Measurements from ENCODE around the gene PPP2R2C.
A peak's percentile ranks its signal among the peaks of the same experiment; 100 is the strongest.

The PPP2R2C gene

DNA sequence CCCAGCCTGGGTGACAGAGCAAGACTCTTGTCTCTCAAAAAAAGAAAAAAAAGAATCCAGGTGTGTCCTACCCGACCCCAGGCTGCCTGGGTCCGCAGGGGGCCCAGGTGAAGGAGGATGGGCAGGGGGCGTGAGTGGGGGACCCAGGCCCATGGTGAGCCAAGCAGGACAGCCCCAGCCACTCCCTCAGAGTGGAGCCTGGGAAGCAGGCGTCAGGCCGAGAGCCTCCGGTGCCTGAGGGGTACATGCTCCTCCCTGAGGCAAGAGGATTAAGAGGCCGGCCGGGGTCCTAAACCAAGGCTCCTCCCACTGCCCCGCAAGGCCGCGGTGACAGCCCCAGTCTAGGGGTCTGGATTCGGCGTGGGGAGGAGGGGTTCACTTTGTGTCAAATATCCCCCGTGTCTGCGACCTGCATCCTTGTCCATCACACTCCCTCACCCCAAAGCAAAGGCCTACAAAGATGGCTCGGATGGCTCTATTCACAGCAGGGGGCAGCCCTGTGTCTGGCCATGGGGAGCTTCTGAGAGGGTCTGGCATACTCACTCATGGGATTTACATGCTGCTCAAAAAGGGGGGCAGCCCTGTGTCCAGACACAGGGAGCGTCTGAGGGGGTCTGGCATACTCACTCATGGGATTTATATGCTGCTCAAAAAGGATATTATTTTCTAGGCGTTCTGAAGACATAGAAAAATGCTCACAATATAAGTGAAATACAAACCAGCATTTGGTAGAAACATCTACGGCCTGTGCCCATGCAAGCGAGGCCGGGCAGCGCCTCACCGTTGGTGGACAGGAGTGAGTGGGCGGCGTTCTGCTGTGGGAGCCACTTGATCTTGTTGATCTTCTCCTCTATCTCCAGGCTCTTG, 94.6 kb downstream of the PPP2R2C start:
- no peak for DNase-seq

DNA sequence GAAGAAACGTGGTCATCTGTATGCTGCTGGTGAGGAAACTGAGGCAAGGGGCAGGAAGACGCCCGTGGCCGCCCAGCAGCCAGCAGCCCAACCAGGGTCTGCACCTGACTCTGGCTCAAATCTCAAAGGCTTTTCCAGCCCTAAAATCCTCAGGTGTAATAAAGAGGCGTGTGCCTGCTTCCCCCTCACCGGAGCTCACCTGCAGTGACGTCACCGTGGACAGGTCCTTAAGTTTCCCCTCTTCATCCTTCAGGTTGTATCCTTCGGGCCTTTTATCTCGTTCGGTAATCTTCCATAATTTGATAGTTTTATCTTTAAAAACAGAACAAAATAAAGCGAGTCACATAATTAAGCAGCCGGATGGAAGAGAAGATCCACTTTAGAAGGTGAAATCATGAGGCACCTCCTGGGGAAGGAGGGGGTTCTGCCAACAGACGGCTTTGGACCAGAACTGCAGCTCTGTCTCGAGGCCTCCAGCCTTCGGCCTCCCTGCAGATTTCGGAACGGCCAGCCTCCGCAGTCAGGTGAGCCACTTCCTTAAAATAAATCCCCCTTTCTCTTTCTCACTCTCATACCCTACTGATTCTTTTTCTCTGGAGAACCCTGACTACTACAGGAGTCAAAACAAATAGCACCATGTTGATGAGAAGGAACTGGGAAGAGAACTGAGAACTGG, 96.7 kb downstream of the PPP2R2C start:
- DNase-seq: no peak

DNA sequence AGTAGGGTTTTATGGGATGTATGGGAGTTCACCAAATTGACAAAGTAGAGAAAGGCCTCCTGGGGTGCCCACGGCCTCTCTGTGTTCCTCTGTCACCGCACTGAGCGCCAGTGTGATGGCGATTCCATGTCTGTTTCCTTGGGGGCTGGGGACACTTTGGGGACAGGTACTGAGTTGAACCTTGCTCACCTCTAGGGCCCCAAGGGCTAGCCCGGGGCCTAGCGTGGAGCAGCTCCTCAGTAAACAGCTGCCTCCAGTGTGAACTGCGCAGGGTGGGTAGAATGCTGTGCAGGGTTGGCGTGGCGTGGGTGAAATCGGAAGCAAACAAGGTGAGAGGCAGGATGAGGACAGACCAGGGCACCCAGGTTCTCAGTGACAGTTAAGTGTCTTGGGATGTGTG, 97.8 kb downstream of the PPP2R2C start:
- no peak for DNase-seq

- no peak for DNase-seq
Observed at GRCh38 chr4:6373541-6374410, 98.6 kb downstream of the PPP2R2C start.

DNA sequence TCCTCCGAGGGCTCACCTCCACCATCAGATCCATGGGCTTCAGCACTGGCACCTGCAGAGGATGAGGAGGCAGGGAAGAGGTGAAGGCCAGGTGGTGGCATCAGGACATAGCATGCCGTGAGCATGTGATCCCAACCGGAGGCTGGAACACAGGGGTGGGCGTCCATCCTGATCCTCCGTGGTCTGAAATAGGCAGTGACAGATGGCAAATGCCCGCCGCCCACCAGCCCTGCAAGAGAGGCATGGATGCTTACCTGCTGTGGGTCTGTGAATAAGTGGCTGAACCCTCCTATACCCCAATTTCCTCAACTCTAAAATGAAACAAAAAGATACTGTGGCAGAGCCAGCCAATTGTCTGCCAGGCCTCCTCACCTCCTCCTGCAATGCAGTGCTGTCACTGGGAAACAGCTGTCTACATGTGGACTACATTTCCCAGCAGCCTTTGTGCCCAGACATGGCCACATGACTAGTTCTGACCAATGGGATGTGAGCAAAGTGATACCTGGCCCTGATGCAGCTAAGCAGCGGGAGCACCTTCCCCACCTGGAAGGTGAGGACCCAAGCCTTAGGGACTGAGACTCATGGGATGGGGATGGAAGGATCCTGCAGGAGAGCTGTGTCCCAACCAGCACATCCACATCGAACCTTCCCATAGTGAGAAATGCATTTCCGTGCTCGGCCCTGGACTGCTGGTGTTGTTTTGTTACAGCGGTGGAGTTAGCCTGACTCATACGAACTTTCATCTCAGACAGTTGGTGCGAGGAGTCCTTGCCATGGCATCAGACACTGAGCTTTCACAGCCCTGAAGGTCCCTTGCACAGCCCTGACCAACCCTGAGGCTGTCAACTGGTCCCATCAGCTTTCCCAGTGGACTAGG, 99.5 kb downstream of the PPP2R2C start:
- DNase-seq: peak; percentile 37

DNA sequence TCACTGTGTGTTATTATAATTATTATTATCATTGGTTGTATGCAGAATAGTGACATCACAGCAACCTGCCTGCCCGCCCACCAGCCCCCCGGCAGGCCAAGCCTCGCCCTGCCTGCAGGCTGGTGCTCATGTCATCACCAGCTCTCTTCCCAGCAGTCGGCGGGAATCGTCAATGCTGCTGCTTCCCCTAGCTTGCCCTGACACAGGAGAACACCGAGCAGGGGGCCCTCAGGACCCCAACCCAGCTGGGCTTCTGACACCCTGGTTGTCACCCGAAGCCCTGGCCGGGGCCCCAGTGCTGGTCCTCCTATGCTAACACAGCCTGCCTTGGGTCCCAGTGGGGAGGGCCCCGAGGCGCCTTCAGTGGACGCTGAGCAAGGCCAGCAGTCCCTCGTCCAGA, 100.6 kb downstream of the PPP2R2C start:
- DNase-seq: no peak

- no peak for DNase-seq
Observed at GRCh38 chr4:6371271-6371670, 101.1 kb downstream of the PPP2R2C start.

DNA sequence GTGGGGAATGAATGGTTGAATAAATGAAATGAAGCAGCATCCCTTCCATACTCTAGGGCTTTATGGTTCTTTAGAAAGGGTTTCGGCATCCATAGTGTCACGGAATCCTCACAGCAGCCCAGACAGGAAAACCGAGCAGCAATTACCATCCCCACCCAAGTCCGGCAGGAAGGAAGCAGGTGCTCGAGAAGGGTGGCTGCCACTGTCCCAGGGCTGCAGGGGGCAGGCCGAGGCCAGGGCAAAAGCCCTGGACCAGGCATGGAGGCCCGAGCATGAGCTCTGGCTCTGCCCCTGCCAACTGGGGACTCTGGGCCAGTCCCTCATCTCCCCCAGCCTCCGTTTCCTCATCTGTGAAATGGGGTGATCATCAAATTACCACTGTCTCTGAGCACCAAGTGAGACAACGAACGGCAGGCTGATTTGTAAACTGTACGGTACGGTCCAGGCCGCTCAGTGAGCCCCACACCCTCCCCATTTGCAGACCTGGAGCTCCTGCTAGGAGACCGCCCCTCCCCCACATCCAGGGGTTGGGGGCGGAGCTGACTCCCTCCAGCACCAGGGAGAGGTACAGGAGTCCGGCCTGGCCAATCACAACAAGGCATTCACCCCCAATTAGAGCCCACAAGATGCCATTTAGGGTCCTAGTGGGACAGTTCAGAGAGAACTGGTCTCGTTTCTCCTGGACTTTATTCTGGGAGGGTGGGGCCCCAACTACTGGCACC, 102.3 kb downstream of the PPP2R2C start:
- no peak for DNase-seq

GRCh38 chr4:6369511-6369910, 102.9 kb downstream of the PPP2R2C start:
- no peak for DNase-seq

DNA sequence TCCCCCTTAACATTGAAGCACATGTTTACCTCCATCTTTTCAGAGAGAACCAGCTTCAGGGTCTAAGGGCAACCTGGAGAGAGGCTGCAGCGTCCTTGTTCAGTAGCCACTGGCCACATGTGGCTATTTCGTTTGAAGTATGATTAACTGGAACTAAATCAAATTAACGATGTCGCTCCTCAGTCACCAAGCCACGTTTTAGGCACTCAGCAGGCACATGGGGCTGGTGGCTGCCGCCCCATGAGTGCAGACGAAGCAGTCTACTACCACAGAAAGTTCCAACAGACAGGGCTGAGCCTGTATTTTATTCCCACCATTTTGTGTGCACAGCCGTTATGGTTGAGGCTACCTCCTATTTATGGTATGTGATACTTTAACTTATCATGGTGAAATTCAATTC, 103.4 kb downstream of the PPP2R2C start:
- no peak for DNase-seq

DNA sequence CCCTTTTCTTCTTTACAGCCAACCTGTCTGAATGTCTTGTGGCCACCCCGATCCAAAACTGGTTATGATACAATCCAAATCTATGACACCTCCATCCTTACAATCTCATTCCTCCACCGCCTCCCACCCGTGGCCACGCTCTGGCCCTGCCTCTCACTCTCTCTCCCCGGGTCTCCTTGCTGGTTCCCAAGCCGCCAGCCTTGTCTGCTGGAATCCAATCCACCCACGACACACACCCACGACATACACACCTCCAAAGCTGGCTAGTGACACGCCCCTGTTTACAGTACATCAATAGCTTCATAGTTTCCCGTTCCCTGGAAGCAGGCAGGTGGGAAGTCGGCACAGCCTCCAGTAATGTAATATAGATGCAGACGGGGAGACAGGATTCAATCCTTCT, 103.8 kb downstream of the PPP2R2C start:
- no peak for DNase-seq

GRCh38 chr4:6368096-6368495, 104.3 kb downstream of the PPP2R2C start:
- no peak for DNase-seq

DNA sequence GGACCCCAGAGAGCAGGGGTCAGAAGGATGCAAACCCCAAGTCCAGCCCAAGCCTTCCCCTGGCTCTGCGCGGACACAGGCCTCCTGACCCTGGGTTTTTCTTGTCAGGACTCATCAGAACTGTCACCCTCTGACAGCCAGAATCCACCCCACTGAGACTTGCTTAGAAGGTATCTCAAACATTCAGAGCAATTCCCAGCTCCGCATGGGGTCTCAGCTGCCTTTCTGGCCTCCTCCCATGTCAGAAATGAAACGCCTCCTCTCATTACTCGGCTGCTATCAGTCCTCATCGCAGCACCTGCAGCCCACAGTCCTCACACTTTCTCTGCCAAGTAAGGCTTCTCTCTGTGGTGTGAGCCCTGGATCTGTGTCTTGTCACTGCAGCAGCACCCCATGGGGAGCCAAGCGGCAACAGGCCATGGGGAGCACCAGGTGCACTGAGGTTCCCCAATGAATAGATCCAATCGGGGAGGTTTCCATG, 105.0 kb downstream of the PPP2R2C start:
- no peak for DNase-seq

DNA sequence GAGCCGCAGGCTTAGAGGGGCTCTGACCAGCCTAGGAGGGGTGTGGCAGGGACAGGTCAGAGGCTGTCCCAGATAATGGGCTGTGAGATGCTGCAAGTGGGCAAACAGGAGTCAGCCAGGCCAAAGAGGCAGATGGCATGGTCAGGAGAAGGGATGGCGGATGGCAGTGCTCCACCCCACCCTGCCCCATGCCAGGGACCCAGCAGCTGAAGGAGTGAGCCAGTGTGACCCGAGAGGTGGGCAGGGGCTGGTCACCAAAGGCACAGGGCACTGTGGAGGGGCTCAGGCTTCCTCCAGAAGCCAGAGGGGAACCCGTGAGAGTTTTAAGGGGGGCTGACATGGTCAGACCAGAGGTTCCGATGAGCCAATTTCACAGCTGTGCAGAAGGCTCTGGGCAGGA, 105.8 kb downstream of the PPP2R2C start:
- no peak for DNase-seq

GRCh38 chr4:6365545-6366086, 106.8 kb downstream of the PPP2R2C start:
- DNase-seq: no peak

GRCh38 chr4:6364581-6364980, 107.8 kb downstream of the PPP2R2C start:
- DNase-seq: no peak

DNA sequence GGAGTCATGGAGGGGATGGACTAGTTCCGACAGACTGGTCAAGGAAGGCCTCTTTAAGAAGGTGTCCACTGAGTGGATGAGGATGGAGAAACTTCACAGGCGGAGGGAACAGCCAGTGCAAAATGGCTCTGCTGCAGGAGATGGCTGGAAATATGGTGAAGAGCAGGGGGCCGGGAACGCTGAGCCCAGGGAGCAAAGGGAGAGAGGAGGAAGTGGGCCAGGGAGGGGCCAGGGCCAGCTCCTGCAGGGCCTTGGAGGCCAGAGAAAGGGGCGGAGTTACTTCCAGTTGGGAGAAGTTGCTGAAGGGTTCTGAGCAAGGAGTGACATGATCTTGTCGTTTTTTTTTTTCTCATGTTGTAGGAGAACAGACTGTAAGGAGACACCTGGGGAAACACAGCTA, 108.3 kb downstream of the PPP2R2C start:
- DNase-seq: no peak

- peak; percentile 29 for DNase-seq
Observed at GRCh38 chr4:6362896-6363295, 109.5 kb downstream of the PPP2R2C start.

DNA sequence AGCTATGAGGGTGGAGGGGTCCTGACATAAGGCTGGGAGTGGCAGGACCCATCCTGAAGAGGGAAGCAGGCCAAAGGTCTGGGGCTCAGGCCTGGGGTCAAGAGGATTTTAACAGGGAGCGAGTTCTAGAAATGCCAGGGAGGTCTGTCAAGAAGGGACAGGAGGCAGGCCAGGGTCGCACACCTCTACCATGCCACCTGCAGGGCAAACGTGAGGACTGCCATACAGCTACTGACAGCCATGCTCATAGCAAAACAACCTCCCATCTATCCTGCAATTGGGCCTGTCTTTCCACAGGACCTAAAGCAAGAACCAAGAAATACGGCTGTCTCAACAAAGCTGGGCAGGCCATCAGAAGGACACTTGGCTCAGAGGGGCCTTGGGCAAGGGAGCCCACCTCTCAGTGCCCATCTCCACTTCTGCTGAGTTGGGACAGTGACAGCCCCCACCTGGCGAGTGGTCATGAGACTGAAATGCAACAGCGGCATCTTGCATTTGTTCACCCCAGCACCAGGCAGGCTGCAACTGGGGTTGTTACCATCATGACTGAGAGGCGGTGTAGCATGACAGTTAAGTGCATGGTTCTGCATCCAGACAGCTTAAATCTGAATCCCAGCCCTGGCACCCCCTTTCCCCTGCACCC, 110.0 kb downstream of the PPP2R2C start:
- no peak for DNase-seq

DNA sequence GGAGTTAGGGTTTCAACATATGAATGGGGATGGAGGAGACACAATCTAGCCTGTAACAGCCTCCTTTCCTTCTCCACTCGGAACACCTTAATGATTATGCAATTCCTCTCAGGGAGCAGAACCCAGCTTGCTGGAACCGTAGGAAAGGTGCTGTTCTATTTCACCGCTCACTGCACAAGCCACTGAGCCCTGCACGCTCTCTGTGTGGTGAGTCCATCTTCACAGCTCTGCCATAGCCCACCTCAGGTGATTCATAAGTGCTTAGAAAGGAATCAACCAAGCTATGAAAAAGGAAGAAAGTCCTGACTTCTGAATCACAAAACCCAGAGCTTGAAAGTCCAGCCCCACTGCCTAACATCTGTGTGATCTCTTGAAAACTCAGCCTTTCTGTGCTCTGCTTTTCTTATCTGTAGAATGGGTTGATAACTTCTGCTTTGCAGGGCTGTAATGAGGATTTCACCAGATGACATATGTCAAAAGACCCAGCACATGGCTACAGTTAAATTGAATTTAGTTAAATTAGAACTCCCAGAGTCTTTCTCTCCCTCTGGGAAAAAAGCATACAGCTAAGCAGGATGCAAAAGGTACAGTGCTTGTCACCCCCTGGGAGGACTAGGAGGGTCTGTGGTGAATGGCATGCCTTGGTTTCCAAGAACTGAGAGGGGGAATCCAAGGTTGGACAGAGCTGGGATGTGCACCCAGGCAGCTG, 111.2 kb downstream of the PPP2R2C start:
- DNase-seq: no peak
